Putamen (tissue), 1 donor: ENCODE data around the gene TEX2.
"Not testable (repeated sequence)": the region's sequence is repeated elsewhere in the genome, so short reads cannot be mapped to it uniquely, and the experiment has no call there.

ENCODE experiments used
- DNase-seq: peaks from one replicate; pipeline ENCODE4 v3.0.0-alpha.2; 2016; ENCODE audit warnings: low spot score

TEX2 gene

GRCh38 chr17:64209983-64210382, 53.1 kb downstream of the TEX2 start:
- peak; percentile 66 for DNase-seq

- DNase-seq: no peak
These were observed 53.6 kb downstream of the TEX2 start for GRCh38 chr17:64209356-64209941.

- not testable (repeated sequence) for DNase-seq
These were observed 54.4 kb downstream of the TEX2 start for GRCh38 chr17:64208656-64209055.

- no peak for DNase-seq
These were observed 57.3 kb downstream of the TEX2 start for GRCh38 chr17:64205804-64206203.

- no peak for DNase-seq
These were observed 59.4 kb downstream of the TEX2 start for GRCh38 chr17:64203630-64204029.

- DNase-seq: peak; percentile 87
These were observed 60.2 kb downstream of the TEX2 start for GRCh38 chr17:64202683-64203344.

- no peak for DNase-seq
These were observed 62.7 kb downstream of the TEX2 start for GRCh38 chr17:64200080-64201032.

- no peak for DNase-seq
These were observed 64.5 kb downstream of the TEX2 start for GRCh38 chr17:64198331-64199090.

GRCh38 chr17:64196601-64197000, 66.5 kb downstream of the TEX2 start:
- DNase-seq: peak; percentile 57

GRCh38 chr17:64193561-64193960, 69.5 kb downstream of the TEX2 start:
- no peak for DNase-seq

GRCh38 chr17:64192589-64192988, 70.5 kb downstream of the TEX2 start:
- no peak for DNase-seq

- no peak for DNase-seq
These were observed 72.6 kb downstream of the TEX2 start for GRCh38 chr17:64190472-64190871.

GRCh38 chr17:64188088-64188487, 75.0 kb downstream of the TEX2 start:
- DNase-seq: no peak

GRCh38 chr17:64187093-64187895, 75.8 kb downstream of the TEX2 start:
- no peak for DNase-seq

GRCh38 chr17:64186171-64187092, 76.6 kb downstream of the TEX2 start:
- no peak for DNase-seq

- DNase-seq: not testable (repeated sequence)
These were observed 77.5 kb downstream of the TEX2 start for GRCh38 chr17:64185557-64185956.

- no peak for DNase-seq
These were observed 78.0 kb downstream of the TEX2 start for GRCh38 chr17:64185101-64185500.

- no peak for DNase-seq
These were observed 79.2 kb downstream of the TEX2 start for GRCh38 chr17:64183815-64184214.

- no peak for DNase-seq
These were observed 80.6 kb downstream of the TEX2 start for GRCh38 chr17:64182325-64183012.
